Fibroblast of lung (primary cell): ENCODE measurements around the gene LOXHD1.

Experiments
- CTCF ChIP-seq, 2 donors: IDR thresholded peaks in 1 of 2; conservative IDR thresholded peaks in 1 of 2; 1 replicate in 1 of 2; 2 replicates in 1 of 2; pipeline ENCODE4 v1.5.1; 2011 to 2012; ENCODE audit warnings: low read length in 2 of 2, control low read depth in 1 of 2, inconsistent platforms in 1 of 2, low read depth in 1 of 2, mild to moderate bottlenecking in 1 of 2
- EZH2 ChIP-seq: IDR thresholded peaks from 2 replicates; pipeline ENCODE4 v1.5.1; 2012; ENCODE audit warnings: low read length, control low read depth, mild to moderate bottlenecking; ENCODE audit errors: missing control alignments

DNA sequence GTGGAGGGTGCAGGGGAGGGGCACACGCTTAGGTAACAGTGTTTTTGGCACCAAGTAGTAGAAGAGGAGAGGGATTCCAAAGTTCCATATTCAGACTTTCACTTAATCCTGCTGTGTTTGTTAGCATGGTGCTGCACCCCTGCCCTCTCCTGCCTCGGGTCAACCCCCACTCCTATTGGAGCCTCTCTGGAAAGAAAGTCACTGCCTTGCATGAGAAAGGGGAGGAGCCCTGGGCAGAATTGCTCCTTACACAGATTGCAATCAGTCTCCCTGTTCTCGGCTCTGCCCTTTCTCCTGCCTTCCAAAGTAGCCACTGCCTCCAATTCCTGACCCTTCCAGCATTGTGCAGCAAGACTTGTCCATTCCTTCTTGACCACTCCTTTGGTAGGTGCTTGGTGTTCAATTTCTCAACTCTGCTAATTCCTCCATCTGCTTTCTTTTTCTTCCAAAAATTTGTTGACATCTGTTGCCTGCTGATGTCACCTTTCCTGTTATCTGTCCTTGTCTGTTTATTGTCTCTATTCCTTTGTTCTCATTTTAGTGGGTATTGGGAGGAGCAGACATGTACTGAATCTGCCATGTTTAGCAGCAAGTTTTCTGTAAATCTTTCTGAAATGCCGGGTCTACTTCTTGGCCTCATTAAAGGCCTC, 225.4 kb downstream of the LOXHD1 start:
- TF ChIP-seq CTCF (conservative IDR thresholded peaks at IDR 0.05 in 1 of 2, IDR thresholded peaks at IDR 0.05 in 1 of 2; ENCODE audit: low read depth in 1 of 2, low read length in 2 of 2) = no peak
- TF ChIP-seq EZH2 = no peak
